ENCODE data around the gene MAFG. TPM values are rescaled to one million over a fixed set of nuclear protein-coding genes. Genes with fewer than 3 reads are reported as not detected.

The MAFG gene
- total and polyA plus RNA-seq, 2 of the 13 experiments (the other 11 are each of a cell fraction or from before 2014, with no cell fraction given), result 14.5 to 20.0 TPM

DNA sequence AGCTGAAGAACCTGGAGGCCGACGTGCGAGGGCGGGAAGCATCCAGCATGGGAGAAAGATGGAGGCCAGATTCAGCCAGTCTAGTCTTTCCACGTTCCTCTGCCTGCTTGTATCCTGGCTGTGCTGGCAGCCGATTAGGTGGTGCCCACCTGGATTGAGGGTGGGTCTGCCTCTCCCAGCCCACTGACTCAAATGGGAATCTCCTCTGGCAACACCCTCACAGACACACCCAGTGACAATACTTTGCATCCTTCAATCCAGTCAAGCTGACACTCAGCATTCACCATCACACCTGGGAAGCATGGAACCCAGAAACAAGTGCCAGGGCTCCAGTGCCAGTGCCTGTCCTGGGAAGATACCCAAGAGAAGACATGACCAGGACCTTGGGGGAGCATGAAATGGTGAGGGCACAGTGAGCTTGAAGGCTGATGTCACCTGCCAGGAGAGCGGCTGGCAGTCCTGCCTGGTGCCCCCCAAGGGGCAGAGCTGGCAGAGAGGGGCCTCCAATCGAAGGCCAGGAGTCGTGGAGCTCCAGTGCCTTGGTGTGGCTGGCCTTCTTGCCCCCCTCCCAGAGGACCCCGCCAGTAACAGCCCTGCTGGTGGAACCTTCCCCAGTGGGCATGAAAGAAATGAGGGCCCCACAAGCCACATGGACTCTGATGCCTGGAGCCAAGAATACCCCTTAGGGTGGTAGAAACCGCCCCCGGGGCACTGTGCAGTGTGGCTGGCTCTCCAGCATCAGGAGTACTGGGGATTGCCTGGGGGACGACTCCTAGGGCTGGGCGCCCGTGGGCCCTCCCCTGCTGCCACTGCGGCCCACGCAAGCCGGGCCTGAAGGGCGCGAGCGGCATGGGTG lies 26.1 kb downstream of the MAFG start (continued):
- TF ChIP-seq, protein P1, sequence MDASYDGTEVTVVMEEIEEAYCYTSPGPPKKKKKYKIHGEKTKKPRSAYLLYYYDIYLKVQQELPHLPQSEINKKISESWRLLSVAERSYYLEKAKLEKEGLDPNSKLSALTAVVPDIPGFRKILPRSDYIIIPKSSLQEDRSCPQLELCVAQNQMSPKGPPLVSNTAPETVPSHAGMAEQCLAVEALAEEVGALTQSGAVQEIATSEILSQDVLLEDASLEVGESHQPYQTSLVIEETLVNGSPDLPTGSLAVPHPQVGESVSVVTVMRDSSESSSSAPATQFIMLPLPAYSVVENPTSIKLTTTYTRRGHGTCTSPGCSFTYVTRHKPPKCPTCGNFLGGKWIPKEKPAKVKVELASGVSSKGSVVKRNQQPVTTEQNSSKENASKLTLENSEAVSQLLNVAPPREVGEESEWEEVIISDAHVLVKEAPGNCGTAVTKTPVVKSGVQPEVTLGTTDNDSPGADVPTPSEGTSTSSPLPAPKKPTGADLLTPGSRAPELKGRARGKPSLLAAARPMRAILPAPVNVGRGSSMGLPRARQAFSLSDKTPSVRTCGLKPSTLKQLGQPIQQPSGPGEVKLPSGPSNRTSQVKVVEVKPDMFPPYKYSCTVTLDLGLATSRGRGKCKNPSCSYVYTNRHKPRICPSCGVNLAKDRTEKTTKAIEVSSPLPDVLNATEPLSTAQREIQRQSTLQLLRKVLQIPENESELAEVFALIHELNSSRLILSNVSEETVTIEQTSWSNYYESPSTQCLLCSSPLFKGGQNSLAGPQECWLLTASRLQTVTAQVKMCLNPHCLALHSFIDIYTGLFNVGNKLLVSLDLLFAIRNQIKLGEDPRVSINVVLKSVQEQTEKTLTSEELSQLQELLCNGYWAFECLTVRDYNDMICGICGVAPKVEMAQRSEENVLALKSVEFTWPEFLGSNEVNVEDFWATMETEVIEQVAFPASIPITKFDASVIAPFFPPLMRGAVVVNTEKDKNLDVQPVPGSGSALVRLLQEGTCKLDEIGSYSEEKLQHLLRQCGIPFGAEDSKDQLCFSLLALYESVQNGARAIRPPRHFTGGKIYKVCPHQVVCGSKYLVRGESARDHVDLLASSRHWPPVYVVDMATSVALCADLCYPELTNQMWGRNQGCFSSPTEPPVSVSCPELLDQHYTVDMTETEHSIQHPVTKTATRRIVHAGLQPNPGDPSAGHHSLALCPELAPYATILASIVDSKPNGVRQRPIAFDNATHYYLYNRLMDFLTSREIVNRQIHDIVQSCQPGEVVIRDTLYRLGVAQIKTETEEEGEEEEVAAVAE (CRISPR knock-in tag; IDR thresholded peaks at IDR 0.05; ENCODE audit: borderline replicate concordance), result no peak
- TF ChIP-seq CREB1 (IDR thresholded peaks at IDR 0.05), result no peak
- no peak for TF ChIP-seq CREB1 (CRISPR knock-in tag; IDR thresholded peaks at IDR 0.05)
- no peak for TF ChIP-seq PAWR (CRISPR knock-in tag; IDR thresholded peaks at IDR 0.05; ENCODE audit: borderline replicate concordance)
- TF ChIP-seq SRF (IDR thresholded peaks at IDR 0.05; ENCODE audit: low read depth, low read length), result no peak
- TF ChIP-seq EEA1 (CRISPR knock-in tag; IDR thresholded peaks at IDR 0.05; ENCODE audit: borderline replicate concordance), result no peak
- no peak for TF ChIP-seq LCORL (IDR thresholded peaks at IDR 0.05)
- no peak for TF ChIP-seq LCORL (CRISPR knock-in tag; IDR thresholded peaks at IDR 0.05)
- no peak for TF ChIP-seq GLMP (CRISPR knock-in tag; IDR thresholded peaks at IDR 0.05; ENCODE audit: borderline replicate concordance)
- no peak; the same call in 1 of the 2 replicates for TF ChIP-seq SMAD3 (CRISPR knock-in tag; IDR thresholded peaks at IDR 0.05)
- TF ChIP-seq ZNF510 (CRISPR knock-in tag; IDR thresholded peaks at IDR 0.05; ENCODE audit: low read depth), result no peak
- TF ChIP-seq NR2C2 (CRISPR knock-in tag; IDR thresholded peaks at IDR 0.05; ENCODE audit: borderline replicate concordance), result no peak
- no peak for TF ChIP-seq ZNF44 (CRISPR knock-in tag; IDR thresholded peaks at IDR 0.05)
- TF ChIP-seq ZNF552 (CRISPR knock-in tag; IDR thresholded peaks at IDR 0.05; ENCODE audit: borderline replicate concordance), result no peak
- TF ChIP-seq ZNF33B (CRISPR knock-in tag; IDR thresholded peaks at IDR 0.05), result no peak
- no peak for TF ChIP-seq DPF2 (CRISPR knock-in tag; IDR thresholded peaks at IDR 0.05; ENCODE audit: borderline replicate concordance, low read depth)
- peak; percentile 15; the same call in 1 of the 2 replicates for TF ChIP-seq ZNF737 (CRISPR knock-in tag; IDR thresholded peaks at IDR 0.05; ENCODE audit: borderline replicate concordance)
- peak; percentile 100 for TF ChIP-seq AKAP8 (CRISPR knock-in tag; IDR thresholded peaks at IDR 0.05)
- no peak for TF ChIP-seq GMEB1 (CRISPR knock-in tag; IDR thresholded peaks at IDR 0.05; ENCODE audit: borderline replicate concordance)
- peak; percentile 93; the same call in 1 of the 2 replicates for TF ChIP-seq NCOA5 (CRISPR knock-in tag; IDR thresholded peaks at IDR 0.05)
- TF ChIP-seq ZBTB7A (CRISPR knock-in tag; IDR thresholded peaks at IDR 0.05), result no peak
- TF ChIP-seq TBX2 (CRISPR knock-in tag; IDR thresholded peaks at IDR 0.05; ENCODE audit: borderline replicate concordance), result no peak
- TF ChIP-seq, protein P2, sequence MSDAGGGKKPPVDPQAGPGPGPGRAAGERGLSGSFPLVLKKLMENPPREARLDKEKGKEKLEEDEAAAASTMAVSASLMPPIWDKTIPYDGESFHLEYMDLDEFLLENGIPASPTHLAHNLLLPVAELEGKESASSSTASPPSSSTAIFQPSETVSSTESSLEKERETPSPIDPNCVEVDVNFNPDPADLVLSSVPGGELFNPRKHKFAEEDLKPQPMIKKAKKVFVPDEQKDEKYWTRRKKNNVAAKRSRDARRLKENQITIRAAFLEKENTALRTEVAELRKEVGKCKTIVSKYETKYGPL (CRISPR knock-in tag; IDR thresholded peaks at IDR 0.05), result no peak

Data from HepG2 (cell line).